NCI-H446 treated with DMSO at 0.1 percent for 48 hours (cell line): ENCODE data around the gene CASK.
"Not testable (repeated sequence)": the region's sequence is repeated elsewhere in the genome, so short reads cannot be mapped to it uniquely, and the experiment has no call there.

Experiments used
- DNase-seq: peaks from one replicate; lab custom pipeline; 2025; lab: John Stamatoyannopoulos, UW

The CASK gene

DNA sequence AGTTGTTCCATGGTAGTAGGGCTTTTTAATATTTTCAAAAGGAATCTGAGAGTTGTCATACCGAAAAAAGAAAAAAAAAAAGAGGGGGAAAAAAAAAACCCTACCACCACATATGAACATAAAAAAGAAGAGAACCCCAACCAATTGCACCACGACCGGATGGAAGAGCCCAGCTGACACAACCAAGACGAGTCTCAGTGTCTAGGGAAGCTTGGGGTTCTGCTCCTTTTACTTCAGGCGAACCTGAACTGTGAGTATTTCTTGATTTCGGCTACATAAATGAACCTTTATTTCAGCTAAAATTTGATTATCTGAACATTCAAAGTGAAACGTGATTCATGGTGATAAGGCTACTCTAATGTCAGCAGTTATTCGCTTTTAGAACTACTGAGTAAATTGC, 234.5 kb downstream of the CASK start, which contains the start of gene GPR34:
Gene GPR34 (plus strand): TSS at position 139 of the 400 bp plus-strand sequence. CDS start 6,661 bp downstream, outside the sequence.
- no peak for DNase-seq

DNA sequence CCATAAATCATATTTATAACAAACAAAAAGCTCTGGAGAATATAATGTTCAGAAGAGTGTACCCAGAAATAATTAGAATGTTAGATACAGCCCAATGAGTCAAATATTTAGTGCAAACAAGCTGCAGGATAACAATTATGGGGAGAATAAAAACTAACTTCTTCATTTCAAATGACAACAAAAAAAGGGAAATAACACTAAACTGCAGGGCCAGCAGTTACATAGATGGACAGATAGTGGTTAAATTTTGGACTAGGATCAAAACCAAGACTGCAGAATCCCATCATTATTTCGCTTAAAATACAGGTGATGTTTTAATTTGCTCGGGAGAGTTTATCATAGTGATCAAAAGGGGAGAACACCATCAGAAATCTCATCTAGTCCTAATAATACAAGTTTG, 235.2 kb downstream of the CASK start:
- DNase-seq = no peak

DNA sequence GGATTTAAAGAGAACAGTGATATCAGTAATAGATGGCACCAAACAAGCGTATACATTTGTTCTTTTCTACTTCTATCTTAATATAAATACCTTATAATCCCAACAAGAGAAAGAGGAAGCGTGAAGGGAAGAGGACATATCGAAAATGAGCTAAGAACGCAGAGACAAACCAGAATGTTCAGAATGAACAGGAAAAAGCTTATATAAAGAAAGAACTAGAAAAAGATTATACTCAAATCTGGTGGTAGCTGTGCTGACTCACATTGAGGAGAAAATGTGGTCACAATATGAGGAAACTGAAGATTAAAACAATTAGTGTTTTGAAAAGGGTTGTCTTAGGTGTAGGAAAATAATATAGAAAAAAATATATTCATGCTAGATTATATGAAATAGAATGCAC, 236.6 kb downstream of the CASK start:
- DNase-seq = no peak

GRCh38 chrX:41684940-41685339, 238.4 kb downstream of the CASK start:
- no peak for DNase-seq

DNA sequence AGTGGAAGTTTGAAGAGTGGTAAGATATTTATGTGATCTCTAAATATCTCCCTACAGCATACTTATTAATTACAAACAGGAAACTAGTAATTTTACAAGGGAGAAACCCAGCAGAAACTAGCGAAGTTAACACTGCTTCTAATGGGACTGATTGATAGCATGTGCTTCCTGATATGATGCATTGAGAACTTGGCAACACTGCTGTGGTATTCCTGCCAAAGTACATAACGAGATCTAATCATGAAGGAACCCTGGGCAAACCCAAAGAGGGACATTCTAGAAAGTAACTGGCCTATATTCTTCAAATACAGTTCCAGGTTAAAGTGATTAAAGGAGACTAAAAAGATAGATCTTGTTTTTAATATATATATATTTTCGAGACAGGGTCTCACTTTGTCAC, 239.2 kb downstream of the CASK start:
- DNase-seq = no peak

GRCh38 chrX:41677183-41678060, 245.9 kb downstream of the CASK start:
- DNase-seq = no peak

- not testable (repeated sequence) for DNase-seq
Measured at GRCh38 chrX:41676361-41676760, 247.0 kb downstream of the CASK start.

DNA sequence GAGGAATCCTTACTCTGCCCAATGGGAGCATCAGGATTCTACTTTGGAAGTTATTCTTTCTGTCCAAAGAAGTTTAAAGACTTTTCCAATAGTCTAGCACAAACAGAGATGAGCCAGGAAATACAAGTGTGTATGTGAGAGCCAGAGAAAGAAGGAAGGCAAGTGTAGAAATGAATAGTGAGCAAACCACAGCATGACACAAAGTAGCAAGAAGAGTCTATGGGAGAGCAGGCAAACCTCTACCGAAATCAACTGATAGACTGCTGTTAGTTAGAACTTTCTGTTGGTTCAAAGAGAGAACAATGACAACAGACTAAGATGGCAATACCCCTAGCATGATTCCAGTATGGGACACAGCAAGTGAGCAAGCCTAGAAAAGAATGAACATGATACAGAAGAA, 250.7 kb downstream of the CASK start:
- DNase-seq = no peak

GRCh38 chrX:41671082-41671481, 252.3 kb downstream of the CASK start:
- DNase-seq = no peak

DNA sequence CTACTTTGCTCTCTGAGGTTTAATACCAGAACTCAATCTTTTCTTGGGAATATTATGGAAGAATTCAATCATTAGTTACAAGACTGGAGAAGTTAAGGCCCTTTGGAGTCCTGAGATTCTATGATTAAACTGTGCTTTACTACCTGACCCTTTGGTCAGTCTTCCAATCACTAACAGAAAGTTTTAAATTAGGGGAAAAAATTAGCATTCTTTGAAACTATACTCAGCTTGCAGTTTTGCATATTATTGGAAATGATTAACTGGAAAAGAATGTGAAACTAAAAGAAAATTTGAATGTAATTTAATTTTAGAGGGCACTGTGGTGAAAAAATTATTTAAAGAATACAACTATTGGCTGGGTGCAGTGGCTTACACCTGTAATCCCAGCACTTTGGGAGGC, 253.2 kb downstream of the CASK start:
- no peak for DNase-seq

DNA sequence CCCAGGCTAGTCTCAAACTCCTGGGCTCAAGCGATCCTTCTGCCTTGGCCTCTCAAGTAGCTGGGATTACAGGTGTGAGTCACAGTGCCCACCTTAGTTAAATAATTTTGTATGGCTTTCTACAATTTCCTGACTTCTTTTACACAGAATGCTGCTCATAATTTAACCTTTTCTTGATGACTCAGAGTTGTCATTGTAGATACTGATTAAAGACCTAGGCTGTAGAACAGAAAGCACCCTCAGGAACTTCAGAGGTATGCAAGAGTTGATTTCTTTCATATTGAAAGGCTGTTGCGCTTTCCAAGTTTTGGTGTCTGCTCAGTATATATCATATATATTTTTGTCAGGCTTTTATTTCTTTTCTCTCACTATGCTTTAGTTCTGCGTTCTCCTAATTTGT, 255.7 kb downstream of the CASK start:
- no peak for DNase-seq

DNA sequence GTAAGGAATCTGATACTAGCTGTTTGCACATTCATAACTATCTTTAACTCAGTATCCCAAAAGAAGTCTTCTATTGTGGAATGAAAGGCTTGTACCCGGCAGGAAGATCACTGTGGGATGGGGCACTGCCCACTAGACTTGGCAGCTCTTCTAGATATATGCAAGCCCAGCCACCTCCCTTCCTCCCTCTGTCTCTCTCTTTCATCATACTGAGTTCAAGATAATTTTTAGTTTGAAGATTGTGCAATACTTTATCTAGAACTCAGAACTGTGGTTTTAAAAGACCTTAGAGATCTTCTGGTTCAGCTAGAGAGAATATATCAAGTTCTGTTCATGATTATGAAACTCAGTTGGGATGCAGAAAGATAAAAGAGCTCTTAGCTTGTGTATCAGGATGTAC, 257.1 kb downstream of the CASK start:
- no peak for DNase-seq

DNA sequence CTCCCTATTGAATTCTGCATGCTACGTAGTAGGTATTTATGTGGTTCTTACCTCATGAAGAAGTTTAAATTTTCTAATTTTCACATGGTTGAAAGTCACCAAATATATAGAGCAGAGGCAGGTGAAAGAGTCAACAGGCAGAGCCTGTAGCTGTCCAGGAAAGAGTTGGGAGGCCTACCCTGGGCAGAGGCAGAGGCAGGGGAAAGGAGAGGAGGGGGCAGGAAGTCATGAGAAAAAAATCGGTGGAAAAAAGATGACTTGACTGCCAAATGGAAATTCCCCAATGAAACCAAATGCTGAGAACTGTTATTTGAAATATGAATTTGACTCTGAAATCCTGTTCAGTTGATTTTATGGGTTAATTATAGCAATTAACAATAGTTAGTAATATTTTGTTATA, 257.7 kb downstream of the CASK start:
- DNase-seq = no peak

- no peak for DNase-seq
Measured at GRCh38 chrX:41664908-41665307, 258.4 kb downstream of the CASK start.

GRCh38 chrX:41664375-41664901, 258.9 kb downstream of the CASK start:
- DNase-seq = no peak

DNA sequence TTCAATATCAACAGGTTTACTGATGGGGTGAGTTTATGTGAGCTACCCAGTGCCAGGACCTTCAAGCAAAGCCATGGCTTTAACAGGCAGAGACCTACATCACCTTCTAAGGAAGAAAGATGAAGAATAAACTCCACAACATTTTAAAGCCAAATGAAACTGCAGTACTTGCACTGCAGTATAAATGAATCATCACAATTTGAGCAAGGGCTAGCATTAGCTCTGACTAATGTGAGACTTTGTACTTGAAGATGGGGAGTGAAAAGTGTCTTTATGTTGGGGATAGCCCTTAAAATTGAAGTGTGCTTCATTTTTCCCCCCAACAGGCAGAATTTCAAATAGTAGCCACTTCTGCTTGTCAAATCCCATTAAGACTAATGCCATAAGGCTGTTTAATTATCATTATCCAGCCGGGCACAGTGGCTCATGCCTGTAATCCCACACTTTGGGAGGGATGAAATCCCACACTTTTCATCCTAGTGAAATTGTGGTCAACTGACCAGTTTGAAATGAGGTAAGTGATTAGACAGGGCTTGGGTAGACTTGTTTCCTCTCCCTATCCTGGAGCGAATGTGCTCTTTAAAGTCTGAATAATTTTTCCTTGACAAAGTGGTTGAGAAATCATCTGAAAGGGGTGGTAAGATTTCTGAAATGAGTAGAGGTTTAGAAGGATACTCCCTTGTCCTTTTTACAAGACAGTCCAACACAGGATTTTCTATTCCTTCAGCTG, 261.8 kb downstream of the CASK start:
- no peak for DNase-seq

DNA sequence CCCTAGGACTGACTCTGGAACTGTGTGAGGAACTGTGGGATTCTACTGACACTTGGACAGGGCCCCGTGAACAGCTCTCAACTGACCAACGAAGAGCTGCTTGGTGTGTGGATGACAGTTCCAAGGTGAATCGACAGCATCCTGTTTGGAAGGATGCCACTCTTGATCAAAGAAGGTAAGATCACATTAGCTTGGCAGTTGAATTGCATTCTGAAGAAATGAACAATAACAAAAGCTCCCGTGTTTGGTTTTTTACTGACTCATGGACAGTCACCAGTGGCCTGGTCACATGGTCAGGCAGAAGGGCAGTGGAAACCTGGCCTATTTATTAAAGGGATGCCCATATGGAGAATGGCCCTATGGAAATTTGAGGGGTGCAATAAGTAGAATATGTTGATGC, 267.7 kb downstream of the CASK start:
- no peak for DNase-seq

DNA sequence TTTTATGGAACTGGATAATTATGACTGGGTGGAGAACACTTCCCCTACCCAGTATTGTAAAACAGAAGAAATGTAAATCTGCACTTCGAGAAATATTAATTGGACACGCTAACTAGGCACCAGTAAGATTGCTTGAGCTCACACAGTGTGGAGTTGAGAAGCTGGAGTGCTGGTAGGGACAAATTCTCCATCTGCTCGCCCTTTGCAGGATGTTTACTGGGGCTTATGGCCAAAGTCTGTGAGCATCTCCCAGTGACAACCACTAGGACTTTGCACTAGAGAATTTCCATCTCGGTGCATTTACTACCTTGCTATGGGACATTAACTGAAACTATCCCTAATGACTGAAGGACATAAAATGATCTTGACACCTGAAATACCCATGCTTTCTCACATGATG, 268.3 kb downstream of the CASK start:
- DNase-seq = no peak

DNA sequence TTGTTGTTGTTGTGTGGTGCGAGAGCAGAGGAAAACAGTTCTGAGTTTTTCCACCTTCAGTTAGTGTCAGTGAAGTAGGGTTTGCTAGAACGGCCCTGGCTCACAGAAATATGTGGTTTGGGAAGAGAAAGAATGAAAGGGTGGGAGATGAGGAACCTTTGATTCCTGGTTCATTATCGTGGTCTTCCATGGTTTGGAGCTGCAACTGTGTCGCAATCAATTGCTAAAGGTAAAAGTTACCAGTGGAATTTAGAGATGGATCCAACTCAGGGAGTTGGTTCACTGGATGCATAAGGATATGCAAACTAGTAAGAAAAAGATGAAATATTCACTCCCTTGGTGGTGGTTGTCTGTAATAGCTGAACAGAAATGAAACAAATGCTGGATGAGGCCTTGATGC, 270.2 kb downstream of the CASK start:
- no peak for DNase-seq

DNA sequence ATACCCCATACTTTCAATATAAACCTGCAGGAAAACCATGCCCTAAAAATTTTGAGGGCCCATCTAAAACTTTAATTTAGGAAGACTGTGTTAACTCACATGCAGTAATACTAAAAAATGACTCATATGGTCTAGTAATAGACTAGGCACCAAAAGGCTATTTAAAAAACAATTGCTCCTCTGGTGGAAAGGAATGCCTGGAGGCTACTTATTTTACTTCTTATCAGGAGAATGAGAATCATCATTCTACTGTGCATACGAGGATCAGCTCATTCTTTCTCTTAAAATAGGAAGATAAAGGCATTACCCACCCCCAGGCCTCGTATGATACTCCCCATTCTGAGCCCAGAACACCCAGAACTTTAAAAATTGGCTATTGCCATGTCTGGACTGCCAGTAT, 277.2 kb downstream of the CASK start:
- DNase-seq = not testable (repeated sequence)

- DNase-seq = no peak
Measured at GRCh38 chrX:41634284-41634683, 289.1 kb downstream of the CASK start.

GRCh38 chrX:41630091-41630490, 293.3 kb downstream of the CASK start:
- DNase-seq = no peak

GRCh38 chrX:41629539-41629938, 293.8 kb downstream of the CASK start:
- DNase-seq = no peak
